ENCODE results near the gene HAAO.

HAAO gene

DNA sequence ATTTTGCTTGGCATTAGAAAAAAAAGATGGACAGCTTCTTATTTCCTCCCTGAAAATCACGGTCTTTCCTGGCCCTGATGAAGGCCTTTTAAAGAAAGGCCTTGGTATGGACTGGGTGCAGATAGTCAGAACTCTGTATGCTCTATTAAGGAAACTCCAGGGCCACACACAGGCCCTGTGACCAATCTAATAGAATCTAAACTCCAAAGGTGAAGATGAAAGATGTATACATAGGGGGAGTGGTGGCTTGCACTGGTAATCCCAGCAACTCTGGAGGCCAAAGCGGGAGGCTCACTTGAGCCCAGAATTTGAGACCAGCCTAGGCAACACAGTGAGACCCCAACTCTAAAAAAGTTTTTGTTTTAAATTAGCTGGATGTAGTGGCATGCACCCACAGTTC lies 65.7 kb downstream of the HAAO start:
- H3K27ac Mint-ChIP-seq: no peak overlapping the region
- TF ChIP-seq, protein P1, sequence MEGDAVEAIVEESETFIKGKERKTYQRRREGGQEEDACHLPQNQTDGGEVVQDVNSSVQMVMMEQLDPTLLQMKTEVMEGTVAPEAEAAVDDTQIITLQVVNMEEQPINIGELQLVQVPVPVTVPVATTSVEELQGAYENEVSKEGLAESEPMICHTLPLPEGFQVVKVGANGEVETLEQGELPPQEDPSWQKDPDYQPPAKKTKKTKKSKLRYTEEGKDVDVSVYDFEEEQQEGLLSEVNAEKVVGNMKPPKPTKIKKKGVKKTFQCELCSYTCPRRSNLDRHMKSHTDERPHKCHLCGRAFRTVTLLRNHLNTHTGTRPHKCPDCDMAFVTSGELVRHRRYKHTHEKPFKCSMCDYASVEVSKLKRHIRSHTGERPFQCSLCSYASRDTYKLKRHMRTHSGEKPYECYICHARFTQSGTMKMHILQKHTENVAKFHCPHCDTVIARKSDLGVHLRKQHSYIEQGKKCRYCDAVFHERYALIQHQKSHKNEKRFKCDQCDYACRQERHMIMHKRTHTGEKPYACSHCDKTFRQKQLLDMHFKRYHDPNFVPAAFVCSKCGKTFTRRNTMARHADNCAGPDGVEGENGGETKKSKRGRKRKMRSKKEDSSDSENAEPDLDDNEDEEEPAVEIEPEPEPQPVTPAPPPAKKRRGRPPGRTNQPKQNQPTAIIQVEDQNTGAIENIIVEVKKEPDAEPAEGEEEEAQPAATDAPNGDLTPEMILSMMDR (IDR thresholded peaks at IDR 0.05; ENCODE audit: unreplicated experiment in 3 of 3): no peak
- H3K9me3 Mint-ChIP-seq: peaks cover 22% of the 10 kb centered on the region
- no peaks in the 10 kb centered on the region for H3K27me3 Mint-ChIP-seq (ENCODE audit: low read depth)
- no peak overlapping the region for H3K4me3 Mint-ChIP-seq
- H3K36me3 Mint-ChIP-seq (ENCODE audit: low read depth): peaks cover 63% of the 10 kb centered on the region
- peaks cover 10% of the 10 kb centered on the region for H3K4me1 Mint-ChIP-seq

DNA sequence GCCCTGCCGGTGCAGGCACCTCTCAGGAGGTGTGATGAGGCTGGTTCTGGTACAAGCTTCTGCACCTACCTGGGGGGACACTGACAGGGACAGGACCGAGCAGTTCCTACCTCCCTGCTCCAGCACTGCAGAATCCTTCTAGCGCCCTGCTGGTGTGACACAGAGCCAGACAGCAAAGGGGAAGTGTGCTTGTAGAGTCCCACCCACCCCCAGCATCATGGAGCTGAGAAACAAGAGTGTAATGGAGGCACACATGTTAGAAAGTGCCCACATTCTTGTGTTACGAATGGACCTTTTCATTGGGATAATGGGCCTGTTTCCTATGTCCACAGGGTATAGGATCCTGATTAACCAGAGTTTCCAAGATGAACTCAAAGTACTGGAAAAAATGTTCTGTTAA lies 66.7 kb downstream of the HAAO start:
- TF ChIP-seq, protein P1 (IDR thresholded peaks at IDR 0.05; ENCODE audit: unreplicated experiment in 3 of 3): no peak
- Mint-ChIP-seq H3K36me3 (ENCODE audit: low read depth) (peaks cover 53% of the 10 kb centered on the region), H3K27me3 (ENCODE audit: low read depth) (no peaks in the 10 kb centered on the region), H3K4me3 (no peak overlapping the region), H3K4me1 (peaks cover 10% of the 10 kb centered on the region), H3K27ac (no peak overlapping the region), H3K9me3 (peaks cover 15% of the 10 kb centered on the region)

DNA sequence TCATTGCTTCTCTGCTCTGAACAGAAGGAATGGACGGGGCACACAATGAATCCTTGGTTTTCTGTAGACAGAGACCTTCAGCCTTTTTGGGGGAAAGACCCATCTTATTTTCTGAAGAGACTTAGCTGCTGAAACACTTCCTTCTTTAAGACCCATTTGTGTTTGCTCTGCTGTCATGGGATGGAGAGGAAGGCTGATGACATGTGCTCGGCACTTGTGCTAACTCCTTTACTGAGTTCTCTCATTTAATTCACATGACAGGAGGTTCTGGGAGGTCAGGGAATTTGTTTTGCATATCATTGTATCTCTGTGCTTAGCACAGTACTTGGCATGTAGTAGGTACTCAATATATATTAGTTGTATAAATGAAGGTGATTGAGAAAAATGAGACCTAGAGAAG lies 67.5 kb downstream of the HAAO start:
- Mint-ChIP-seq H3K9me3 (peaks cover 9% of the 10 kb centered on the region), H3K4me1 (peaks cover 10% of the 10 kb centered on the region), H3K4me3 (no peak overlapping the region), H3K27me3 (ENCODE audit: low read depth) (no peaks in the 10 kb centered on the region), H3K36me3 (ENCODE audit: low read depth) (peaks cover 45% of the 10 kb centered on the region), H3K27ac (no peak overlapping the region)
- TF ChIP-seq, protein P1 (IDR thresholded peaks at IDR 0.05; ENCODE audit: unreplicated experiment in 3 of 3): no peak

DNA sequence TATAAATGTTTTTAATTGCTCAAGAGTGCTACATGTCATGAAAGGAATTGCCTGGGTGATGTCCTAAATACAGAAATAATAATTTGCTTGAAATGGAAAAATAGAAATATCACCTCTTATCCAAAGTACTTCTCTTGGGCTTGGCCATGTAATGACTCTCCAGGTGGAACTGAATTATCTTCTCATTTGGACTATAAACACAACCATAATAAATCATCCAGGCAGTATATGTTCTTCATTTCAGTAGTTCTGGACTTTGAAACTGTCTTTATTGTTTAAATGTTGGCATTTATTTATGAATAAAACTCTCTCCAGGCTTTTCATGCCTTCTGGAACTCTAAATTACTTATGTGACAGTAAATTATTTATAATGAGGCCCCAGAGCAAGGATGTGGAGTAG lies 68.9 kb downstream of the HAAO start:
- Mint-ChIP-seq H3K36me3 (ENCODE audit: low read depth) (peaks cover 32% of the 10 kb centered on the region), H3K27me3 (ENCODE audit: low read depth) (no peaks in the 10 kb centered on the region), H3K9me3 (no peaks in the 10 kb centered on the region), H3K4me1 (peaks cover 10% of the 10 kb centered on the region), H3K4me3 (no peak overlapping the region), H3K27ac (no peak overlapping the region)
- TF ChIP-seq, protein P1 (IDR thresholded peaks at IDR 0.05; ENCODE audit: unreplicated experiment in 3 of 3): no peak

DNA sequence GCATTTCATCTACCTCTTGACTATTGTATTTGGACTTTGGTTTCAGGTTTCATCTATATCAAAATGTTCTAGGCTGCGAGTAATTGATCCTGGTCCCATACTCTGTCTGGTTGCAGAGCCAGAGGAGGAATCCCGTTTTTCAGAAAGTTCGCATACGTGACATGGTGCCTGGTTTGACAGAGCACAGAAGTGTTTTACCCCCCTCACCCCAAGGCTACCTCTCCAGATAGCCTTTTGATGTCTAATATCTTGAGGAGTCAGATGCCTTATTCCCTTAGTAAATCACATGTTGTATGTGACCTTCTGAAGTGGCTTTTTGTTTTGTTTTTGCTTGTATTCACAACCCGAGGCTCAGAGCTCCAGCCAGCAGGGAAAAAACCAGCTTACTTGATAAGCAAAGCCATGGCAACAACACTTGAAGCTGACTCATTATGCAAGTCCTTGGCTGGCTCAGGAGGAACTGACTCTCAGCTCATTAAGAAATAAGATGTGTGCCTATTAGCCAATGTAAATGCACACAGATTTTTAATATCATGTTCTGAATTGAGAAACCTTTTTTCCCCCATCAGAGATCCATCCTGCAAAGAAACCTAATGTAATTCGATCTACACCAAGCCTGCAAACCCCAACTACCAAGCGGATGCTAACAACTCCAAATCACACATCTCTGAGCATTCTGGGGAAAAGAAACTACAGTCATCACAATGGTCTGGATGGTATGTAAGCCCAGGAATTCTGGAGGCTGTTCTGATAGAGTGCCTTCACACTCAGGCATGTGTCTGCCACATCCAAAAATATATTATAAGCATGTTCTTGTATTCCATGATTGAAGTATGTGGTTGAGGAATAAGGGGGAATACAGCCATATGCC lies 69.8 kb downstream of the HAAO start:
- H3K27ac Mint-ChIP-seq: no peak overlapping the region
- peaks cover 24% of the 10 kb centered on the region for H3K36me3 Mint-ChIP-seq (ENCODE audit: low read depth)
- H3K4me3 Mint-ChIP-seq: no peak overlapping the region
- H3K4me1 Mint-ChIP-seq: peaks cover 10% of the 10 kb centered on the region
- no peaks in the 10 kb centered on the region for H3K9me3 Mint-ChIP-seq
- TF ChIP-seq, protein P1 (IDR thresholded peaks at IDR 0.05; ENCODE audit: unreplicated experiment in 3 of 3): no peak
- no peaks in the 10 kb centered on the region for H3K27me3 Mint-ChIP-seq (ENCODE audit: low read depth)

DNA sequence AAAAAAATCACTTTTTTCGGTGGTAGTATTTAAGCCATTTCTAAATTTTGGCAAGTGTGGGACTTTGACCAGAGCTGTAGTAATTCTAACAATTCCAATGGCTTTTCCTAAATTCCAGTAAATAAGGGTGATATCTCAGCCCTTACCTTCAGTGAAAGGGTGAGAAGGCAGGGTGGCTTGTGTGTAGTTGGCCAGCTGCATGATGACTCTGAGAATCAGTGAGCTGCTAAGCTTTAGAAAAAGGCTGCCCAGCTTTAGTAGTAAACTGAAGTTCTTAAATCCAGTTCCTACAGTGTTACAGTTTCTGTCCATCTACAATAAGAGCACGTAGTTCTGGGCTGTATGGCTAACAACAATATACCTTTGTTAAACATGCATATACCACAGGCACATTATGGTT lies 70.5 kb downstream of the HAAO start:
- TF ChIP-seq, protein P1 (IDR thresholded peaks at IDR 0.05; ENCODE audit: unreplicated experiment in 3 of 3): no peak
- Mint-ChIP-seq H3K9me3 (no peaks in the 10 kb centered on the region), H3K27me3 (ENCODE audit: low read depth) (no peaks in the 10 kb centered on the region), H3K27ac (no peak overlapping the region), H3K4me3 (no peak overlapping the region), H3K4me1 (peaks cover 10% of the 10 kb centered on the region), H3K36me3 (ENCODE audit: low read depth) (peaks cover 20% of the 10 kb centered on the region)

Data from nephron (organoid).